Gastrocnemius medialis (tissue), 4 donors: Measurements from ENCODE around the gene APOBEC3B. TPM values are rescaled to one million over a fixed set of nuclear protein-coding genes. Genes with fewer than 3 reads are reported as not detected.
"Not testable (repeated sequence)": the region's sequence is repeated elsewhere in the genome, so short reads cannot be mapped to it uniquely, and the experiment has no call there.

ENCODE experiments used
- ATAC-seq, 2 donors: fragments of 150-250 bp; one replicate each; pipeline ENCODE4 v1.9.1; 2016
- DNase-seq, 2 donors: peaks; one replicate each; pipeline ENCODE4 v3.0.0-alpha.2; 2019
- H3K27ac ChIP-seq, 4 donors: fragments of 200-600 bp; sonication (generic); 1 replicate in 1 of 4; 2 replicates in 3 of 4; pipeline ENCODE4 v1.5.1; 2016 to 2018; ENCODE audit warnings: mild to moderate bottlenecking in 2 of 4, moderate library complexity in 1 of 4
- H3K27me3 ChIP-seq, 3 donors: fragments of 200-600 bp; sonication (generic) in 2 of 3; 1 replicate in 1 of 3; 2 replicates in 2 of 3; pipeline versions ENCODE4 v1.5.1 to v1.6.0; 2016 to 2019; ENCODE audit warnings: mild to moderate bottlenecking in 1 of 3, moderate library complexity in 1 of 3
- H3K36me3 ChIP-seq, 2 donors: fragments of 200-600 bp; sonication (generic) in 1 of 2; one replicate each; pipeline ENCODE4 v1.5.1; 2017 to 2018
- H3K4me1 ChIP-seq, 2 donors: fragments of 200-600 bp; sonication (generic) in 1 of 2; one replicate each; pipeline ENCODE4 v1.5.1; 2016 to 2017; ENCODE audit warnings: mild to moderate bottlenecking in 2 of 2
- H3K4me3 ChIP-seq, 4 donors: fragments of 200-600 bp; sonication (generic) in 3 of 4; 1 replicate in 1 of 4; 2 replicates in 3 of 4; pipeline ENCODE4 v1.5.1; 2016 to 2019; ENCODE audit warnings: mild to moderate bottlenecking in 2 of 4
- H3K9me3 ChIP-seq, 3 donors: fragments of 200-600 bp; sonication (generic) in 2 of 3; 1 replicate in 1 of 3; 2 replicates in 2 of 3; pipeline ENCODE4 v1.5.1; 2016 to 2019
- POLR2A ChIP-seq, 2 donors: fragments of 450-650 bp; IDR thresholded peaks; one replicate each; pipeline ENCODE4 v1.6.1; 2017; ENCODE audit warnings: antibody characterized with exemption in 2 of 2, mild to moderate bottlenecking in 2 of 2, moderate library complexity in 2 of 2
- in situ Hi-C, 4 donors: fragments of 200-750 bp; cut with MboI; loops; one replicate each; pipeline versions ENCODE4 v1.15.0 to v1.8.0; 2017; ENCODE audit warnings: low sequenced_read_pairs in 4 of 4
- intact Hi-C: fragments of 100-400 bp; cut with DNase I; formaldehyde crosslinking; loops from one replicate; pipeline ENCODE4 v1.15.1; 2023; ENCODE audit warnings: low total_unique reads
- total RNA-seq, 4 donors: library from RNA; depleted of rRNA; stranded (reverse); fragments of >200 nt; gene quantifications; one replicate each; pipeline versions ENCODE4 v1.1.0 to v1.2.3, GENCODE V29; 2016
- TF ChIP-seq, protein P1 (sequence below), 5 experiments: fragments of 450-650 bp in 3 of 5; fragments of 200-600 bp in 2 of 5; sonication (generic) in 2 of 5; IDR thresholded peaks in 4 of 5; conservative IDR thresholded peaks in 1 of 5; 1 replicate in 4 of 5; 2 replicates in 1 of 5; pipeline ENCODE4 v1.5.1; 2016 to 2019; ENCODE audit warnings: antibody characterized with exemption in 5 of 5, mild to moderate bottlenecking in 3 of 5, moderate library complexity in 3 of 5

Gene APOBEC3B
- total RNA-seq, 4 donors from 2014 or later, result 0.62 TPM; not detected in 3

- TF ChIP-seq, protein P1, sequence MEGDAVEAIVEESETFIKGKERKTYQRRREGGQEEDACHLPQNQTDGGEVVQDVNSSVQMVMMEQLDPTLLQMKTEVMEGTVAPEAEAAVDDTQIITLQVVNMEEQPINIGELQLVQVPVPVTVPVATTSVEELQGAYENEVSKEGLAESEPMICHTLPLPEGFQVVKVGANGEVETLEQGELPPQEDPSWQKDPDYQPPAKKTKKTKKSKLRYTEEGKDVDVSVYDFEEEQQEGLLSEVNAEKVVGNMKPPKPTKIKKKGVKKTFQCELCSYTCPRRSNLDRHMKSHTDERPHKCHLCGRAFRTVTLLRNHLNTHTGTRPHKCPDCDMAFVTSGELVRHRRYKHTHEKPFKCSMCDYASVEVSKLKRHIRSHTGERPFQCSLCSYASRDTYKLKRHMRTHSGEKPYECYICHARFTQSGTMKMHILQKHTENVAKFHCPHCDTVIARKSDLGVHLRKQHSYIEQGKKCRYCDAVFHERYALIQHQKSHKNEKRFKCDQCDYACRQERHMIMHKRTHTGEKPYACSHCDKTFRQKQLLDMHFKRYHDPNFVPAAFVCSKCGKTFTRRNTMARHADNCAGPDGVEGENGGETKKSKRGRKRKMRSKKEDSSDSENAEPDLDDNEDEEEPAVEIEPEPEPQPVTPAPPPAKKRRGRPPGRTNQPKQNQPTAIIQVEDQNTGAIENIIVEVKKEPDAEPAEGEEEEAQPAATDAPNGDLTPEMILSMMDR (IDR thresholded peaks at IDR 0.05 in 4 of 5, conservative IDR thresholded peaks at IDR 0.05 in 1 of 5), result no peak
- no peak for TF ChIP-seq POLR2A (IDR thresholded peaks at IDR 0.05)
- no peaks in the 10 kb centered on the region for H3K36me3 ChIP-seq
- H3K9me3 ChIP-seq, result no peaks in the 10 kb centered on the region
- intact Hi-C loops, result no loop called here
- peaks cover 30 to 43% (median 33%) of the 10 kb centered on the region in 3 donors for H3K27me3 ChIP-seq
- no peaks in the 10 kb centered on the region for H3K4me1 ChIP-seq
- DNase-seq (no peak), ATAC-seq (no peak)
- no peak overlapping the region for H3K27ac ChIP-seq
- H3K4me3 ChIP-seq, result no peak overlapping the region
- in situ Hi-C loops, result no loop called here
These were observed 40.6 kb upstream of the APOBEC3B start for GRCh38 chr22:38941488-38941987.

GRCh38 chr22:38942702-38943101 is 39.4 kb upstream of the APOBEC3B start:
- H3K9me3 ChIP-seq, result no peaks in the 10 kb centered on the region
- no peaks in the 10 kb centered on the region for H3K36me3 ChIP-seq
- in situ Hi-C loops, result no loop called here
- no peak for DNase-seq
- peaks cover 30 to 49% (median 44%) of the 10 kb centered on the region in 3 donors for H3K27me3 ChIP-seq
- TF ChIP-seq, protein P1 (IDR thresholded peaks at IDR 0.05 in 4 of 5, conservative IDR thresholded peaks at IDR 0.05 in 1 of 5), result no peak
- TF ChIP-seq POLR2A (IDR thresholded peaks at IDR 0.05), result no peak
- no peaks in the 10 kb centered on the region for H3K4me1 ChIP-seq
- no peak for ATAC-seq
- H3K4me3 ChIP-seq, result no peak overlapping the region
- H3K27ac ChIP-seq, result no peak overlapping the region
- intact Hi-C loops, result no loop called here

- peaks cover 30 to 49% (median 46%) of the 10 kb centered on the region in 3 donors for H3K27me3 ChIP-seq
These were observed 38.9 kb upstream of the APOBEC3B start for GRCh38 chr22:38943201-38943600.

DNA sequence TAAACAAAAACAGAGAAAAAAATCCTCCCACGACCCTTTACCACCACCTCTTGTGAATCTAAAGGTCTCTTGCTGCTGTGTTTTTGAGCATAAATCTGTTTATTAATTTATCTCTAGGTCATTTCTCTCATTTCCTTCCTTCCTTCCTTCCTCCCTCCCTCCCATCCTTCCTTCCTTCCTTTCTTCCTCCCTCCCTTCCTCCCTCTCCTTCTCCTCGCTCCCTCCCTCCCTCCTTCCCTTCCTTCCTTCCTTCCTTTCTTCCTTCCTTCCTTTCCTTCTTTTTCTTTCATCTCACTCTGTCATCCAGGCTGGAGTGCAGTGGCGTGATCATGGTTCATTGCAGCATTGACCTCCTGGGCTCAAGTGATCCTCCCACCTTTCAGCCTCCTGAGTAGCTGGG is 38.3 kb upstream of the APOBEC3B start:
- Histone ChIP-seq H3K36me3 (no peaks in the 10 kb centered on the region), H3K4me1 (no peaks in the 10 kb centered on the region), H3K27ac (no peak overlapping the region), H3K27me3 (peaks cover 30 to 49% (median 46%) of the 10 kb centered on the region in 3 donors), H3K4me3 (no peak overlapping the region), H3K9me3 (no peaks in the 10 kb centered on the region)
- no peak for TF ChIP-seq POLR2A (IDR thresholded peaks at IDR 0.05)
- TF ChIP-seq, protein P1 (IDR thresholded peaks at IDR 0.05 in 4 of 5, conservative IDR thresholded peaks at IDR 0.05 in 1 of 5), result no peak
- intact Hi-C loops (no loop called here), in situ Hi-C loops (no loop called here)
- ATAC-seq (no peak), DNase-seq (no peak)

More at GRCh38 chr22:38943201-38943600, 38.9 kb upstream of the APOBEC3B start:
- H3K4me1 ChIP-seq, result no peaks in the 10 kb centered on the region
- no peak for DNase-seq
- in situ Hi-C loops (no loop called here), intact Hi-C loops (no loop called here)
- no peak overlapping the region for H3K27ac ChIP-seq
- H3K4me3 ChIP-seq, result no peak overlapping the region
- no peak for ATAC-seq
- TF ChIP-seq POLR2A (IDR thresholded peaks at IDR 0.05), result no peak
- TF ChIP-seq, protein P1 (IDR thresholded peaks at IDR 0.05 in 4 of 5, conservative IDR thresholded peaks at IDR 0.05 in 1 of 5), result no peak
- H3K9me3 ChIP-seq, result no peaks in the 10 kb centered on the region
- no peaks in the 10 kb centered on the region for H3K36me3 ChIP-seq

GRCh38 chr22:38944653-38945052 is 37.5 kb upstream of the APOBEC3B start:
- Histone ChIP-seq H3K4me1 (no peaks in the 10 kb centered on the region), H3K9me3 (no peaks in the 10 kb centered on the region), H3K4me3 (no peak overlapping the region), H3K36me3 (no peaks in the 10 kb centered on the region), H3K27me3 (peaks cover 30 to 49% (median 46%) of the 10 kb centered on the region in 3 donors), H3K27ac (no peak overlapping the region)
- TF ChIP-seq, protein P1 (IDR thresholded peaks at IDR 0.05 in 4 of 5, conservative IDR thresholded peaks at IDR 0.05 in 1 of 5), result no peak
- TF ChIP-seq POLR2A (IDR thresholded peaks at IDR 0.05), result no peak
- DNase-seq, result no peak
- no peak for ATAC-seq
- in situ Hi-C loops (no loop called here), intact Hi-C loops (no loop called here)

DNA sequence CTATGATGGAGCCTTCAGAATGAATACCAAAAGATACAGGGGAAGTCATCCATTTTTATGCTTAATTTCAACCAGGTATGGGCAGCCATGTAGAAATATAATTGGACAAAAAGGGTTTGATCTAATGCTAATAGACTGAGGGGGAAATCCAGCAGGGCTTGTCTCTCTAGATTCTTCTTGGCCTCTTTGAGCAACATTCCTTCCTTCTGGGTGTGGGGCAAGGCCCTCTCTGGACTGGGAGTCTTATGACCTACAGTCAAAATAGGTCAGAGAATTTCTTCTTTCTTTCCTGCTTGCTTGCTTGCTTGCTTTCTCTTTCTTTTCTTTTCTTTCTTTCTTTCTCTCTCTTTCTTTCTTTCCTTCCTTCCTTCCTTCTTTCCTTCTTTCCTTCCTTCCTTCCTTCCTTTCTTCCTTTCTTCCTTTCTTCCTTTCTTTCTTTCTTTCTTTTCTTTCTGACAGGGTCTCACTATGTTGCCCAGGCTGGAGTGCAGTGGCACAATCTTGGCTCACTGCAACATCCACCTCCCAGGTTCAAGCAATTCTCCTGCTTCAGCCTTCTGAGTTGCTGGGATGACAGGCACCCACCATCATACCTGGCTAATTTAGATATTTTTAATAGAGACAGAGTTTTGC is 36.3 kb upstream of the APOBEC3B start:
- H3K4me1 ChIP-seq, ATAC-seq, H3K27ac ChIP-seq, intact Hi-C loops, H3K9me3 ChIP-seq, in situ Hi-C loops, H3K4me3 ChIP-seq, DNase-seq, H3K36me3 ChIP-seq: not testable (repeated sequence)
- peaks cover 30 to 51% (median 46%) of the 10 kb centered on the region in 3 donors for H3K27me3 ChIP-seq
